ENCODE results near the gene HSD17B1.
A peak's percentile ranks its signal among the peaks of the same experiment; 100 is the strongest.

Gene HSD17B1

DNA sequence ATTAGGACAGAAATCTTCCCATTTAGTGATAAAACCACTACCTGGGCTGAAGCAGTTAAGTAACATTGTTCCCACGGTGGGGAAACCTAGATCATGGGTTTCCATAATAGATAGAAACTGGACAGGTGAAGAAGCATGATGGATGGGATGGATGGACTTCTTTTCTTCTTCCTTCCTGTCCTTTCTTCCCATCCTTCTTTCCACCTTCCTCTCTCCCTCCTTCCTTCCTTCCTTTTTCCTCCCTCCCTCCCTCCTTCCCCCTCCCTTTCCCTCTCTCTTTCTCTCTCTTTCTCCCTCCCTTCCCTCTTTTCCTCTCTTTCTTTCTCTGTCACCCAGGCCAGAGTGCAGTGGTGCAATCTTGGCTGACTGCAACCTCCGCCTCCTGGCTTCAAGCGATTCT is 21.7 kb downstream of the HSD17B1 start:
- TF ChIP-seq ZFX (IDR thresholded peaks at IDR 0.05): no peak
- no peak for TF ChIP-seq CTCF (conservative IDR thresholded peaks at IDR 0.05)
- H3K27ac ChIP-seq: no peak overlapping the region

GRCh38 chr17:42577140-42577531 is 24.4 kb downstream of the HSD17B1 start:
- H3K27ac ChIP-seq: peak overlapping the region; percentile 84
- TF ChIP-seq ZFX (IDR thresholded peaks at IDR 0.05): no peak
- no peak for TF ChIP-seq CTCF (conservative IDR thresholded peaks at IDR 0.05)

DNA sequence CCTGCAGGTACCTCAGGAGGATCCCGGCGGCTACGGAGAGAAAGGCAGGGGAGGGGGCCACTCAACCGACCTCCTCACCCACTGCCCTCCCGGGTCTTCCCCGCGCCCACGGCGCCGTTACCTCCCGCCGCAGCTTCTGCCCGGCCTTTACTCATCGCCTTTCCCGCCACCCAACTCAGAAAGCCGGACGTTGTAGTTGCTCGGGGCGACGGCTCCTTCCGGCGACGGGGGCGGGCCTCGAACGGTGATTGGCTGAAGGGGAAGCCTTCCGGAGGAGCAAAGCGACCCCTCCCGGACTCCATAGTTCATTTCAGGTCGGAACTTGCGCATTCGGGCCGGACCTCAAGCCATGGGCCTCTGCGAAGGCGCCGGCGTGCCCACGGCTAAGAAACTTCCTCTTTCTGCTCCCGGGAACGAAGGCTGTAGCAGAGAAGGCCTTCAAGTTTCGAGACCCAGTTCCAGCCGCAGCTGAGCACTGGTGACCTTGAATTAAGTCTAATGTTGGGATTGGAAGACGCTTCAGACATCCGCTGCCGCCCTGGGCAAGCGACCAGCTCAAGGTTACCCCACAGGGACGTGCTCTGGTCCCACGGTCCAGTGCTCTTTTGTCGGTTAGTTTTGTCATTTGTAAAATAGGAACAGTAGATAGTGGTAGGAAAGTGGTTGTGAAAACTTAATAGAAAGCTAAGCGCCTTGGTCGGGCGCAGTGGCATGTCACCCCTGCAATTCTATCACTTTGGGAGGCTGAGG is 25.0 kb downstream of the HSD17B1 start, which contains the start of gene PSMC3IP:
TSS of gene PSMC3IP (minus strand) at position 198 of the 750 bp plus-strand sequence. CDS start at position 155, 43 bp downstream.
- TF ChIP-seq CTCF (conservative IDR thresholded peaks at IDR 0.05): no peak
- TF ChIP-seq ZFX (IDR thresholded peaks at IDR 0.05): peak; percentile 53; the same call in 1 of the 2 replicates
- peak within 1 kb of the TSS; percentile 84 for H3K27ac ChIP-seq

GRCh38 chr17:42578282-42578869 is 25.7 kb downstream of the HSD17B1 start:
- TF ChIP-seq CTCF (conservative IDR thresholded peaks at IDR 0.05): peak; percentile 84
- TF ChIP-seq ZFX (IDR thresholded peaks at IDR 0.05): no peak
- peak overlapping the region; percentile 84 for H3K27ac ChIP-seq

- TF ChIP-seq ZFX (IDR thresholded peaks at IDR 0.05): no peak
- TF ChIP-seq CTCF (conservative IDR thresholded peaks at IDR 0.05): no peak
- H3K27ac ChIP-seq: no peak overlapping the region
Observed at GRCh38 chr17:42579794-42580551, 27.2 kb downstream of the HSD17B1 start.

DNA sequence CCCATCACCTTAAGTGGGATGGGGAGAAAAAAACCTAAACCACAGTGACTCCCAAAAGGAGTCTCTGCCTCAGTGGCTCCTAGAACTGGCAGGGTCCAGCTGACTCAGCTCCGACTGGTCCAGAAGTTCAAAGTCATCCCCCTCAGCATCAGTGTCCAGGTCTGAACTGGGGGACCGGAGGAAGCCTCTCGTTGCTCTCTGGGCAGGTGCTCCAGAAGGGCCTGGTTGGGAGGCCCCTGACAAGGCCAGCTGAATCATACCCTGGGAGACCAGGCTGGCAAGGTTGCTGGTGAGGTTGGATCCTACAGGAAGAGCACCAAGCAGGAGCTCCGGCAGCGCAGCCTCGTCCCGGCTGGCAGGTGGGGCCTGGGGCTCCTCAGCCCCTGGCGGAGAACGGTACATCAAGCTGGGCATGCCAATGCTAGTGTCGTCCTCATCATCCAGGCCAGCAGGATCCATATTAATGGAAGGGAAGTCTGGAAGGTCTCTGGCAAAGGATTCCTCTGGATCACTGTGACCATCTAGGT is 29.1 kb downstream of the HSD17B1 start:
- no peak for TF ChIP-seq ZFX (IDR thresholded peaks at IDR 0.05)
- no peak for TF ChIP-seq CTCF (conservative IDR thresholded peaks at IDR 0.05)
- H3K27ac ChIP-seq: no peak overlapping the region

All from C4-2B (cell line).